ENCODE measurements around the gene SLC13A4.

DNA sequence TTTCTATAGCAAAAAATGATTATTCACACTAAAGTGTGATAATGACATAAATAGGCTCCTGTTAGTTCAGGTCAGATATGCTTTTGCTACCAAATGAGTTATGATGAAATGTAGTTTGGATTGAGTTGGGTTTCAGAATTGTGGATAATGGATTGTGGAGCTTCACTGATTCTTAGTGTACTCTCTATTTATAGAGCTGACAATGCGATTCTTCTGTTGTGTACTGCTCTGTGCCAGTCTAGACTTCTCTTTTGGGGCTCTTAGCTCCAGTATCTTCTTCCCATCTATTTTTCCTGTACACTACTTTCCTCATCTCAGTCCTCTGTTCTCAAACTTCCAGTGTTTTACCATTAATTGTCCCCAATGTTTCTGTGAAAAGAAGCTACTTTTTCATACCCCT lies 58.2 kb downstream of the SLC13A4 start:
- TF ChIP-seq, protein P1, sequence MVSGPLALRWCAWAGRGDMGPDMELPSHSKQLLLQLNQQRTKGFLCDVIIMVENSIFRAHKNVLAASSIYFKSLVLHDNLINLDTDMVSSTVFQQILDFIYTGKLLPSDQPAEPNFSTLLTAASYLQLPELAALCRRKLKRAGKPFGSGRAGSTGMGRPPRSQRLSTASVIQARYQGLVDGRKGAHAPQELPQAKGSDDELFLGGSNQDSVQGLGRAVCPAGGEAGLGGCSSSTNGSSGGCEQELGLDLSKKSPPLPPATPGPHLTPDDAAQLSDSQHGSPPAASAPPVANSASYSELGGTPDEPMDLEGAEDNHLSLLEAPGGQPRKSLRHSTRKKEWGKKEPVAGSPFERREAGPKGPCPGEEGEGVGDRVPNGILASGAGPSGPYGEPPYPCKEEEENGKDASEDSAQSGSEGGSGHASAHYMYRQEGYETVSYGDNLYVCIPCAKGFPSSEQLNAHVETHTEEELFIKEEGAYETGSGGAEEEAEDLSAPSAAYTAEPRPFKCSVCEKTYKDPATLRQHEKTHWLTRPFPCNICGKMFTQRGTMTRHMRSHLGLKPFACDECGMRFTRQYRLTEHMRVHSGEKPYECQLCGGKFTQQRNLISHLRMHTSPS (CRISPR knock-in tag; IDR thresholded peaks at IDR 0.05; ENCODE audit: low read depth) = no peak
- TF ChIP-seq POLR2A (IDR thresholded peaks at IDR 0.05; ENCODE audit: insufficient read depth in 1 of 2, low read depth in 2 of 2, low read length in 2 of 2) = no peak
- TF ChIP-seq, protein P2, sequence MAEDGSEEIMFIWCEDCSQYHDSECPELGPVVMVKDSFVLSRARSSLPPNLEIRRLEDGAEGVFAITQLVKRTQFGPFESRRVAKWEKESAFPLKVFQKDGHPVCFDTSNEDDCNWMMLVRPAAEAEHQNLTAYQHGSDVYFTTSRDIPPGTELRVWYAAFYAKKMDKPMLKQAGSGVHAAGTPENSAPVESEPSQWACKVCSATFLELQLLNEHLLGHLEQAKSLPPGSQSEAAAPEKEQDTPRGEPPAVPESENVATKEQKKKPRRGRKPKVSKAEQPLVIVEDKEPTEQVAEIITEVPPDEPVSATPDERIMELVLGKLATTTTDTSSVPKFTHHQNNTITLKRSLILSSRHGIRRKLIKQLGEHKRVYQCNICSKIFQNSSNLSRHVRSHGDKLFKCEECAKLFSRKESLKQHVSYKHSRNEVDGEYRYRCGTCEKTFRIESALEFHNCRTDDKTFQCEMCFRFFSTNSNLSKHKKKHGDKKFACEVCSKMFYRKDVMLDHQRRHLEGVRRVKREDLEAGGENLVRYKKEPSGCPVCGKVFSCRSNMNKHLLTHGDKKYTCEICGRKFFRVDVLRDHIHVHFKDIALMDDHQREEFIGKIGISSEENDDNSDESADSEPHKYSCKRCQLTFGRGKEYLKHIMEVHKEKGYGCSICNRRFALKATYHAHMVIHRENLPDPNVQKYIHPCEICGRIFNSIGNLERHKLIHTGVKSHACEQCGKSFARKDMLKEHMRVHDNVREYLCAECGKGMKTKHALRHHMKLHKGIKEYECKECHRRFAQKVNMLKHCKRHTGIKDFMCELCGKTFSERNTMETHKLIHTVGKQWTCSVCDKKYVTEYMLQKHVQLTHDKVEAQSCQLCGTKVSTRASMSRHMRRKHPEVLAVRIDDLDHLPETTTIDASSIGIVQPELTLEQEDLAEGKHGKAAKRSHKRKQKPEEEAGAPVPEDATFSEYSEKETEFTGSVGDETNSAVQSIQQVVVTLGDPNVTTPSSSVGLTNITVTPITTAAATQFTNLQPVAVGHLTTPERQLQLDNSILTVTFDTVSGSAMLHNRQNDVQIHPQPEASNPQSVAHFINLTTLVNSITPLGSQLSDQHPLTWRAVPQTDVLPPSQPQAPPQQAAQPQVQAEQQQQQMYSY (CRISPR knock-in tag; IDR thresholded peaks at IDR 0.05) = no peak
- no peak for TF ChIP-seq MTF2 (CRISPR knock-in tag; IDR thresholded peaks at IDR 0.05; ENCODE audit: borderline replicate concordance)
- TF ChIP-seq, protein P3, sequence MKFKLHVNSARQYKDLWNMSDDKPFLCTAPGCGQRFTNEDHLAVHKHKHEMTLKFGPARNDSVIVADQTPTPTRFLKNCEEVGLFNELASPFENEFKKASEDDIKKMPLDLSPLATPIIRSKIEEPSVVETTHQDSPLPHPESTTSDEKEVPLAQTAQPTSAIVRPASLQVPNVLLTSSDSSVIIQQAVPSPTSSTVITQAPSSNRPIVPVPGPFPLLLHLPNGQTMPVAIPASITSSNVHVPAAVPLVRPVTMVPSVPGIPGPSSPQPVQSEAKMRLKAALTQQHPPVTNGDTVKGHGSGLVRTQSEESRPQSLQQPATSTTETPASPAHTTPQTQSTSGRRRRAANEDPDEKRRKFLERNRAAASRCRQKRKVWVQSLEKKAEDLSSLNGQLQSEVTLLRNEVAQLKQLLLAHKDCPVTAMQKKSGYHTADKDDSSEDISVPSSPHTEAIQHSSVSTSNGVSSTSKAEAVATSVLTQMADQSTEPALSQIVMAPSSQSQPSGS (CRISPR knock-in tag; IDR thresholded peaks at IDR 0.05) = no peak
- TF ChIP-seq, protein P4, sequence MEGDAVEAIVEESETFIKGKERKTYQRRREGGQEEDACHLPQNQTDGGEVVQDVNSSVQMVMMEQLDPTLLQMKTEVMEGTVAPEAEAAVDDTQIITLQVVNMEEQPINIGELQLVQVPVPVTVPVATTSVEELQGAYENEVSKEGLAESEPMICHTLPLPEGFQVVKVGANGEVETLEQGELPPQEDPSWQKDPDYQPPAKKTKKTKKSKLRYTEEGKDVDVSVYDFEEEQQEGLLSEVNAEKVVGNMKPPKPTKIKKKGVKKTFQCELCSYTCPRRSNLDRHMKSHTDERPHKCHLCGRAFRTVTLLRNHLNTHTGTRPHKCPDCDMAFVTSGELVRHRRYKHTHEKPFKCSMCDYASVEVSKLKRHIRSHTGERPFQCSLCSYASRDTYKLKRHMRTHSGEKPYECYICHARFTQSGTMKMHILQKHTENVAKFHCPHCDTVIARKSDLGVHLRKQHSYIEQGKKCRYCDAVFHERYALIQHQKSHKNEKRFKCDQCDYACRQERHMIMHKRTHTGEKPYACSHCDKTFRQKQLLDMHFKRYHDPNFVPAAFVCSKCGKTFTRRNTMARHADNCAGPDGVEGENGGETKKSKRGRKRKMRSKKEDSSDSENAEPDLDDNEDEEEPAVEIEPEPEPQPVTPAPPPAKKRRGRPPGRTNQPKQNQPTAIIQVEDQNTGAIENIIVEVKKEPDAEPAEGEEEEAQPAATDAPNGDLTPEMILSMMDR (CRISPR knock-in tag; IDR thresholded peaks at IDR 0.05) = no peak
- TF ChIP-seq SETDB1 (CRISPR knock-in tag; IDR thresholded peaks at IDR 0.05; ENCODE audit: borderline replicate concordance) = no peak
- no peak for TF ChIP-seq FOXP1 (IDR thresholded peaks at IDR 0.05)
- no peak for TF ChIP-seq FOXP1 (CRISPR knock-in tag; IDR thresholded peaks at IDR 0.05)
- TF ChIP-seq NFYB (CRISPR knock-in tag; IDR thresholded peaks at IDR 0.05) = no peak
- TF ChIP-seq ZFP36 (IDR thresholded peaks at IDR 0.05; ENCODE audit: borderline replicate concordance, low read depth, low read length, partially characterized antibody) = no peak
- no peak for TF ChIP-seq SMAD1 (CRISPR knock-in tag; IDR thresholded peaks at IDR 0.05; ENCODE audit: borderline replicate concordance, low read depth)

All from HepG2 (cell line).